Activated CD4-positive, alpha-beta T cell treated with anti-CD3 and anti-CD28 coated beads for 36 hours (primary cell): ENCODE measurements around the gene KCTD10. TPM values are rescaled to one million over a fixed set of nuclear protein-coding genes. Genes with fewer than 3 reads are reported as not detected.

ENCODE experiments used
- ATAC-seq: fragments of 200-7000 bp; cut with Tn5 transposase; one replicate; pipeline ENCODE4 v1.10.0; 2021; ENCODE audit warnings: mild to moderate bottlenecking, moderate library complexity
- CTCF ChIA-PET: fragments of 350-600 bp; sonication (Branson Sonifier 250); formaldehyde crosslinking; loops from one replicate; lab custom pipeline; 2021; ENCODE audit warnings: antibody characterized with exemption; lab: Charles Lee
- POLR2A ChIA-PET: fragments of 350-600 bp; sonication (Branson Sonifier 250); formaldehyde crosslinking; loops from one replicate; lab custom pipeline; 2021; ENCODE audit warnings: antibody characterized with exemption, inconsistent platforms; lab: Charles Lee
- DNase-seq: peaks from one replicate; pipeline ENCODE4 v3.0.0-alpha.2; 2020
- H3K27ac Mint-ChIP-seq: one replicate; pipeline ENCODE4 v1.8.0; 2021; ENCODE audit warnings: mixed read lengths
- H3K27me3 Mint-ChIP-seq: one replicate; pipeline ENCODE4 v1.8.0; 2021; ENCODE audit warnings: mixed read lengths
- H3K36me3 Mint-ChIP-seq: one replicate; pipeline ENCODE4 v1.8.0; 2021; ENCODE audit warnings: low read depth, mixed read lengths
- H3K4me1 Mint-ChIP-seq: one replicate; pipeline ENCODE4 v1.8.0; 2021; ENCODE audit warnings: mixed read lengths
- H3K4me3 Mint-ChIP-seq: one replicate; pipeline ENCODE4 v1.8.0; 2021; ENCODE audit warnings: mild to moderate bottlenecking, moderate library complexity, mixed read lengths
- H3K9me3 Mint-ChIP-seq: one replicate; pipeline ENCODE4 v1.8.0; 2021; ENCODE audit warnings: low read depth, mixed read lengths
- intact Hi-C, 2 experiments: fragments of 100-400 bp; cut with DNase I in 1 of 2; cut with micrococcal nuclease in 1 of 2; formaldehyde crosslinking; loops; one replicate each; pipeline versions ENCODE4 v1.14.2 to v1.15.1; 2022 to 2024; cut with DNase I, micrococcal nuclease
- total RNA-seq, 2 experiments: library from RNA; stranded (reverse); gene quantifications; one replicate each; pipeline ENCODE4 v1.2.3, GENCODE V29; 2021

Gene KCTD10
- total RNA-seq = 10 to 100 TPM; 42.0 to 46.3 TPM

GRCh38 chr12:109477185-109477962, at the start of gene KCTD10, which contains the start of gene UBE3B:
Gene KCTD10, minus strand, starts transcription at chr12:109477300. Its CDS starts 38 bp downstream, at chr12:109477262.
Gene UBE3B, plus strand, starts transcription at chr12:109477634. Its CDS starts 5,918 bp downstream, at chr12:109483552.
- peaks cover 43% of the 10 kb centered on the region for H3K4me1 Mint-ChIP-seq
- peak; percentile 97 for ATAC-seq

GRCh38 chr12:109525279-109525585, 48.1 kb upstream of the KCTD10 start:
- Mint-ChIP-seq H3K36me3 (peaks cover 25% of the 10 kb centered on the region), H3K9me3 (no peaks in the 10 kb centered on the region), H3K4me3 (no peak overlapping the region), H3K27ac (no peak overlapping the region), H3K4me1 (no peaks in the 10 kb centered on the region), H3K27me3 (no peaks in the 10 kb centered on the region)
- POLR2A ChIA-PET = no interaction called here
- DNase-seq (no peak), ATAC-seq (no peak)
- intact Hi-C loops = no loop called here
- CTCF ChIA-PET = interaction anchor here (0.7 kb wide), 1 partner anchor 8 kb away, joined by 3 read pairs; no protein-coding TSS in a partner anchor

More at GRCh38 chr12:109477185-109477962, at the start of gene KCTD10, which contains the start of gene UBE3B:
- CTCF ChIA-PET = interaction anchor here (0.7 to 1.2 kb wide), 8 partner anchors 10 to 915 kb away, joined by 3 to 4 read pairs (median 3); partner anchors contain the start of gene ISCU
- peak within 1 kb of the TSS; percentile 95 for H3K4me3 Mint-ChIP-seq
- POLR2A ChIA-PET = no interaction called here
- H3K27ac Mint-ChIP-seq = peak within 1 kb of the TSS; percentile 99
- no peaks in the 10 kb centered on the region for H3K9me3 Mint-ChIP-seq
- no peaks in the 10 kb centered on the region for H3K27me3 Mint-ChIP-seq
- DNase-seq = peak; percentile 92
- no peaks in the 10 kb centered on the region for H3K36me3 Mint-ChIP-seq
- intact Hi-C loops = loop anchor here (1.0 to 5.0 kb wide), 14 partner anchors 45 to 915 kb away; partner anchors contain the start of genes MMAB (in 2 of the 2), MVK (in 2 of the 2), ALKBH2 (in 1 of the 2) and ATP2A2 (in 1 of the 2)

DNA sequence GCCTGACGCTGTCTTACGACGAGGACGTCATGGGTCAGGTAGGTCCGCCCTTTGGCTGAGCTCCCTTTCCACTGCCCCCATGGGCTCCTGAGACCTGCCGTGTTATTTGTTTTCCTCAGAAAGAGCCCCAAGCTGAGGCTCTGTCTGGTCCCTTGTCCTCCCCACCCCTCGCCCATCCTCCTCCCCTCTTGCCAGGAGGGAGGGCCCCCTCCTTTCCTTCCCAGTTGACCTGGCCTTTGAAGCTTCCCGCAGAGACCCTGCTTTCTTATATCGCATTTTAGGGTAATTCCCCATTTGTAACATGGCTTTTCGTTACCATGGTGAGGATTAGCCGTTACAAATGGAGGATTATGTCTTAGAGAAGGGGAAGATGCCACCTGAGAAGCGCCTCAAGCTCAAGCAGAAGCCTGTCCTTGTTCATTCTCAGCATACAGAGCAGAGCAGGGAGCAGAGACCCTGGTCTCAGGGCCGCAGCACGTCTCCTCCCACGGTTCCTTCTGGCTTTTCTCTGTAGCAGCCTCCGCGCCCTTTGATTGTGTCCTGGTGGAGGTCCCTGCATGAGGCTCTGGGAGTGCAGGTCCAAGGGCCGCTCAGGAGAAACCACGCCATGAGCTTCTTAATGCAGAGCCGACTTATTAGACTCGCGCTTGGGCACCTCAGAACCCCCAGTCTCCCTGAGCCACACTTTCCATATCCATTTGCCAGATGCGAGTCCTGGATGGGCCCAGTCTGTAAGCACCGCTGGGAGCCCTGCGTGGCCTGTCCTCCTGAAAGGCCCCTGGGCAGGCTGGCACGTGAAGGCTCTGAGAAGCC, 47.6 kb upstream of the KCTD10 start:
- H3K27me3 Mint-ChIP-seq = no peaks in the 10 kb centered on the region
- no peak overlapping the region for H3K4me3 Mint-ChIP-seq
- no peak overlapping the region for H3K27ac Mint-ChIP-seq
- H3K4me1 Mint-ChIP-seq = no peaks in the 10 kb centered on the region
- H3K9me3 Mint-ChIP-seq = no peaks in the 10 kb centered on the region
- POLR2A ChIA-PET = no interaction called here
- no peak for ATAC-seq
- intact Hi-C loops = no loop called here
- DNase-seq = no peak
- H3K36me3 Mint-ChIP-seq = peaks cover 23% of the 10 kb centered on the region
- CTCF ChIA-PET = interaction anchor here (0.6 to 1.5 kb wide), 4 partner anchors 8 to 733 kb away, joined by 3 to 5 read pairs (median 4); no protein-coding TSS in a partner anchor

GRCh38 chr12:109523504-109523903, 46.4 kb upstream of the KCTD10 start:
- Mint-ChIP-seq H3K9me3 (no peaks in the 10 kb centered on the region), H3K36me3 (peaks cover 28% of the 10 kb centered on the region), H3K4me3 (no peak overlapping the region), H3K4me1 (no peaks in the 10 kb centered on the region), H3K27me3 (no peaks in the 10 kb centered on the region), H3K27ac (no peak overlapping the region)
- CTCF ChIA-PET = interaction anchor here (0.6 to 1.5 kb wide), 5 partner anchors 29 to 252 kb away, joined by 3 to 6 read pairs (median 4); no protein-coding TSS in a partner anchor
- ATAC-seq (no peak), DNase-seq (no peak)
- POLR2A ChIA-PET = no interaction called here
- intact Hi-C loops = no loop called here

DNA sequence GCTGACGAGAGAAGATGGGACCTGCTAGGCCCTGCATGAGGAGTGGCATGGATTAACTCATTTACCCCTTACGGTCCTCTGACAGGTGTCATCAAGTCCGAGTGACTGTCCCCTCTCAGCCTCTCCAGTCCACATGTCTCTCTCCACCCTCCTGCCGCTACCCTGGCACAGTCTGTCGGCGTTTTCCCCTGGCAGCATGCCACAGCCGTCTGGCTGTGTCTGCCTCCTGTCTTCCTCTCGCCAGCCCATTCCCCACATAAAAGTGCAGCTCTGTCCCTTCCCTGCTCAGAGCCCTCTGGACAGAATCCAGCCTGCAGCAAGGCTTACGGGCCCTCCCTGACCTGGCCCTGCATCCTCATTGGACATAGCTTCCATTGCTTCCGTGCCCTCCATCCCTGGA, 46.0 kb upstream of the KCTD10 start:
- H3K4me3 Mint-ChIP-seq = no peak overlapping the region
- no peak overlapping the region for H3K27ac Mint-ChIP-seq
- POLR2A ChIA-PET = no interaction called here
- DNase-seq = no peak
- no peaks in the 10 kb centered on the region for H3K4me1 Mint-ChIP-seq
- ATAC-seq = no peak
- H3K9me3 Mint-ChIP-seq = no peaks in the 10 kb centered on the region
- H3K27me3 Mint-ChIP-seq = no peaks in the 10 kb centered on the region
- peaks cover 33% of the 10 kb centered on the region for H3K36me3 Mint-ChIP-seq
- CTCF ChIA-PET = interaction anchor here (0.6 to 1.5 kb wide), 4 partner anchors 22 to 252 kb away, joined by 3 to 6 read pairs (median 4); no protein-coding TSS in a partner anchor
- intact Hi-C loops = no loop called here

DNA sequence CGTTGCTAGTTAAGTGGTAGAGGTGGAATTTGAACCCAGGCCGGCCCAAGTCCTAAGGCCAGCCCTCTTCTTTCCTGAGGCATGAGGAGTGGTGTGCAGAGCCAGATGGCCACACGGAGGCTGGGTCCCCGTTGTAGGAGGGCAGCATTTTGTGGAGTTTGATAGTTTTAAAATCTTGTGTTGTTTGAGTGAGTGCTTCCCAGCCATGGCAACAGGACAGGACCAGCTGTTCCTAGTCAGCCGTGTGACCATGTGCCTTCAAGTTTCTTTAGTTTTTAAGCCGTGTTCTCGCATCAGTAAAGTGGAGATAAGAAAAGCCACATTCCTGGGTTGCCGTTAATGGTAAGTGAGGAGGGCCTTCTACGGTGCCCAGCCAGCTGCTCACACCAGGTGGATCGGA, 44.7 kb upstream of the KCTD10 start:
- DNase-seq = no peak
- POLR2A ChIA-PET = no interaction called here
- H3K9me3 Mint-ChIP-seq = no peaks in the 10 kb centered on the region

GRCh38 chr12:109519787-109520186, 42.7 kb upstream of the KCTD10 start:
- intact Hi-C loops = loop anchor here (2.0 to 5.0 kb wide), 2 partner anchors 78 to 325 kb away; no protein-coding TSS in a partner anchor
- ATAC-seq = no peak
- CTCF ChIA-PET = interaction anchor here (0.6 to 2.8 kb wide), 10 partner anchors 15 to 326 kb away, joined by 3 to 11 read pairs (median 5); no protein-coding TSS in a partner anchor

More for the DNA sequence above, 44.7 kb upstream of the KCTD10 start:
- no peaks in the 10 kb centered on the region for H3K4me1 Mint-ChIP-seq
- CTCF ChIA-PET = interaction anchor here (1.1 kb wide), 1 partner anchor 19 kb away, joined by 3 read pairs; no protein-coding TSS in a partner anchor
- no peak for ATAC-seq
- intact Hi-C loops = no loop called here
- peaks cover 40% of the 10 kb centered on the region for H3K36me3 Mint-ChIP-seq
- no peak overlapping the region for H3K4me3 Mint-ChIP-seq
- H3K27me3 Mint-ChIP-seq = no peaks in the 10 kb centered on the region
- no peak overlapping the region for H3K27ac Mint-ChIP-seq

DNA sequence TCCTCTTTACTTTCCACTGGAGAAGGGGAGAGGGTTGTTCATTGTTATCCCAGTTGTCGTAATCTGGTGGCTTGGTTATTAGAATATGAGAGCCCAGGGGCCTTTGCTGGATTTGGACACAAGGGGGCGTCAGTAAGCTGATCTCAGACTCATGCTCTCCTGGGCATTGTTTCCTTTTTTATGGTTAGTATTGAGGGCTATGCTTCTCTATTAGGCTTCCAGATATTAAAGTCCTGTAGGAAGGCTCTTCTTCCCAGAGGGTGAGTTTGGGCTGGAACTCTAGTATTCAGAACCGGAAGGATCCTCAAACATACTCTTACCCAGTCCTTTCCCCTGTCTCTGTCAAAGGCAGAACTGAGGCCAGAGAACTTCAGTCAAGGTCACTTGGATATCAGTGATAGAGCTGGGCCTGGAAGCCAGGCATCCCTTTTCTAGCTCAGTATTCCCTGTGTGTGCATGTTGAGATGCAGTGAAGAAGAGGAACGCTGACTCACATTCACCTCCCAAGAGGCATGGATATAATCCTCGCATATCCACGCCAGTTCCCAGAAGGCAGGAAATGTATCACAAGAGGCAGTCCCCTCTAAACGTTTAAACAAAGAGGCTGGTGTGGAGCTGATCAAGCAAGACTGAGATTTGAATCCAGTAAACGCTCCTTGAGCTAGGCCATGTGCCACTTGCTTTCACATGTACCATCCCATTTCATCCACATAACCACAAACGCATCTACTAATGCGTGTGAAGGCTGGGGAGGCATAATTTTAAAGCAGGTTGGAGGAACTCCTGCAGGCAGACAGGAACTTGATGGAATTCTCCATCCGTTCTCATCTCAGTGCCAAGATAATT, 41.9 kb upstream of the KCTD10 start:
- CTCF ChIA-PET = interaction anchor here (0.6 to 2.8 kb wide), 19 partner anchors 9 to 1268 kb away, joined by 3 to 11 read pairs (median 3); no protein-coding TSS in a partner anchor
- Mint-ChIP-seq H3K4me1 (no peaks in the 10 kb centered on the region), H3K36me3 (peaks cover 48% of the 10 kb centered on the region), H3K4me3 (no peak overlapping the region), H3K27ac (no peak overlapping the region), H3K9me3 (no peaks in the 10 kb centered on the region), H3K27me3 (no peaks in the 10 kb centered on the region)
- POLR2A ChIA-PET = no interaction called here
- peak; percentile 63 for ATAC-seq
- DNase-seq = peak; percentile 75
- intact Hi-C loops = loop anchor here (1.0 to 5.0 kb wide), 5 partner anchors 78 to 326 kb away; no protein-coding TSS in a partner anchor

More at GRCh38 chr12:109519787-109520186, 42.7 kb upstream of the KCTD10 start:
- no peak for DNase-seq
- no peaks in the 10 kb centered on the region for H3K27me3 Mint-ChIP-seq
- no peak overlapping the region for H3K27ac Mint-ChIP-seq
- no peaks in the 10 kb centered on the region for H3K4me1 Mint-ChIP-seq
- H3K9me3 Mint-ChIP-seq = no peaks in the 10 kb centered on the region
- POLR2A ChIA-PET = no interaction called here
- peaks cover 44% of the 10 kb centered on the region for H3K36me3 Mint-ChIP-seq
- H3K4me3 Mint-ChIP-seq = no peak overlapping the region

GRCh38 chr12:109517619-109518018, 40.5 kb upstream of the KCTD10 start:
- intact Hi-C loops = loop anchor here (1.0 to 5.0 kb wide), 5 partner anchors 80 to 328 kb away; no protein-coding TSS in a partner anchor
- no peaks in the 10 kb centered on the region for H3K4me1 Mint-ChIP-seq
- DNase-seq = no peak
- H3K4me3 Mint-ChIP-seq = no peak overlapping the region
- no peak for ATAC-seq
- ChIA-PET POLR2A (no interaction called here), CTCF (interaction anchor here (0.8 to 1.6 kb wide), 6 partner anchors 8 to 259 kb away, joined by 3 to 4 read pairs (median 3); no protein-coding TSS in a partner anchor)
- no peak overlapping the region for H3K27ac Mint-ChIP-seq
- H3K36me3 Mint-ChIP-seq = peaks cover 53% of the 10 kb centered on the region
- H3K27me3 Mint-ChIP-seq = no peaks in the 10 kb centered on the region
- no peaks in the 10 kb centered on the region for H3K9me3 Mint-ChIP-seq

GRCh38 chr12:109513977-109514376, 36.9 kb upstream of the KCTD10 start:
- no peak overlapping the region for H3K27ac Mint-ChIP-seq
- no peaks in the 10 kb centered on the region for H3K4me1 Mint-ChIP-seq
- DNase-seq = no peak
- no peak overlapping the region for H3K4me3 Mint-ChIP-seq
- intact Hi-C loops = no loop called here
- CTCF ChIA-PET = no interaction called here
- no peaks in the 10 kb centered on the region for H3K27me3 Mint-ChIP-seq
- POLR2A ChIA-PET = no interaction called here
- H3K36me3 Mint-ChIP-seq = peaks cover 62% of the 10 kb centered on the region
- no peak for ATAC-seq
- H3K9me3 Mint-ChIP-seq = no peaks in the 10 kb centered on the region
